Osteocyte (in vitro differentiated cells): ENCODE data around the gene JDP2. TPM values are rescaled to one million over a fixed set of nuclear protein-coding genes. Genes with fewer than 3 reads are reported as not detected.
"Not testable (repeated sequence)": the region's sequence is repeated elsewhere in the genome, so short reads cannot be mapped to it uniquely, and the experiment has no call there.

ENCODE experiments used
- DNase-seq: peaks from one replicate; pipeline ENCODE4 v3.0.0; 2021; ENCODE audit warnings: mixed read lengths; ENCODE audit not compliant: unreplicated experiment; ENCODE audit errors: extremely low spot score
- H3K27ac Mint-ChIP-seq: one replicate; pipeline ENCODE4 v1.8.0; 2021; ENCODE audit warnings: mild to moderate bottlenecking, mixed read lengths; ENCODE audit not compliant: unreplicated experiment
- H3K27me3 Mint-ChIP-seq: one replicate; pipeline ENCODE4 v1.8.0; 2021; ENCODE audit warnings: mixed read lengths; ENCODE audit not compliant: unreplicated experiment
- H3K36me3 Mint-ChIP-seq: one replicate; pipeline ENCODE4 v1.8.0; 2021; ENCODE audit warnings: mixed read lengths; ENCODE audit not compliant: unreplicated experiment
- H3K4me1 Mint-ChIP-seq: one replicate; pipeline ENCODE4 v1.8.0; 2021; ENCODE audit warnings: mixed read lengths; ENCODE audit not compliant: unreplicated experiment
- H3K4me3 Mint-ChIP-seq: one replicate; pipeline ENCODE4 v1.8.0; 2021; ENCODE audit warnings: mild to moderate bottlenecking, moderate library complexity, mixed read lengths; ENCODE audit not compliant: unreplicated experiment
- H3K9me3 Mint-ChIP-seq: one replicate; pipeline ENCODE4 v1.8.0; 2021; ENCODE audit warnings: mixed read lengths; ENCODE audit not compliant: unreplicated experiment
- total RNA-seq: library from RNA; stranded (reverse); gene quantifications from 2 replicates; pipeline ENCODE4 v1.2.1, GENCODE V29; 2021
- TF ChIP-seq, protein P1 (sequence below): fragments of 200-600 bp; sonication (generic); IDR thresholded peaks from 2 replicates; pipeline ENCODE4 v1.5.0; 2021; ENCODE audit warnings: antibody characterized with exemption, mild to moderate bottlenecking, moderate library complexity

JDP2 gene
- total RNA-seq, 1 donor from 2014 or later: 57.1 TPM

DNA sequence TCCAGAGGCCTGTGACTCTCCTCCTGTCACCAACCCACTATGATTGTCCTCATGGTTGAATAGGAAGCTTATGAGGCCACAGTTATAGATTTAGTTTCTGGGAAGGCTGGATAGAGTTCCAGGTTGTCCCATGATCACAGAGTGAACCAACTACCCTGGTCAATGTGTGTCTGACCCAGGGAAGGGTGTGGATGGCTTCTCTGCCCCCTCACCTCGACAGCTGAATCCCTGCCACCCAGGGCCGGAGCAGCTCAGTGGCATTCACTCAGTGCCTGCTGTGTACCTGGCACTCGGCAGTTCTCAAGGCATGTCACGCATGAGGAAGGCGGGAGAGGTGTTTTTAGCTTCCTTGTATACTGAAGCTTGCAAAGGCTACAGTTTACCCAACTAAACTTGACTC lies 43.2 kb downstream of the JDP2 start:
- H3K36me3 Mint-ChIP-seq: peaks cover 60% of the 10 kb centered on the region
- H3K27me3 Mint-ChIP-seq: no peaks in the 10 kb centered on the region
- no peak for DNase-seq
- H3K4me3 Mint-ChIP-seq: no peak overlapping the region
- TF ChIP-seq, protein P1, sequence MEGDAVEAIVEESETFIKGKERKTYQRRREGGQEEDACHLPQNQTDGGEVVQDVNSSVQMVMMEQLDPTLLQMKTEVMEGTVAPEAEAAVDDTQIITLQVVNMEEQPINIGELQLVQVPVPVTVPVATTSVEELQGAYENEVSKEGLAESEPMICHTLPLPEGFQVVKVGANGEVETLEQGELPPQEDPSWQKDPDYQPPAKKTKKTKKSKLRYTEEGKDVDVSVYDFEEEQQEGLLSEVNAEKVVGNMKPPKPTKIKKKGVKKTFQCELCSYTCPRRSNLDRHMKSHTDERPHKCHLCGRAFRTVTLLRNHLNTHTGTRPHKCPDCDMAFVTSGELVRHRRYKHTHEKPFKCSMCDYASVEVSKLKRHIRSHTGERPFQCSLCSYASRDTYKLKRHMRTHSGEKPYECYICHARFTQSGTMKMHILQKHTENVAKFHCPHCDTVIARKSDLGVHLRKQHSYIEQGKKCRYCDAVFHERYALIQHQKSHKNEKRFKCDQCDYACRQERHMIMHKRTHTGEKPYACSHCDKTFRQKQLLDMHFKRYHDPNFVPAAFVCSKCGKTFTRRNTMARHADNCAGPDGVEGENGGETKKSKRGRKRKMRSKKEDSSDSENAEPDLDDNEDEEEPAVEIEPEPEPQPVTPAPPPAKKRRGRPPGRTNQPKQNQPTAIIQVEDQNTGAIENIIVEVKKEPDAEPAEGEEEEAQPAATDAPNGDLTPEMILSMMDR: no peak
- peaks cover 2% of the 10 kb centered on the region for H3K4me1 Mint-ChIP-seq
- H3K27ac Mint-ChIP-seq: no peak overlapping the region
- no peaks in the 10 kb centered on the region for H3K9me3 Mint-ChIP-seq

DNA sequence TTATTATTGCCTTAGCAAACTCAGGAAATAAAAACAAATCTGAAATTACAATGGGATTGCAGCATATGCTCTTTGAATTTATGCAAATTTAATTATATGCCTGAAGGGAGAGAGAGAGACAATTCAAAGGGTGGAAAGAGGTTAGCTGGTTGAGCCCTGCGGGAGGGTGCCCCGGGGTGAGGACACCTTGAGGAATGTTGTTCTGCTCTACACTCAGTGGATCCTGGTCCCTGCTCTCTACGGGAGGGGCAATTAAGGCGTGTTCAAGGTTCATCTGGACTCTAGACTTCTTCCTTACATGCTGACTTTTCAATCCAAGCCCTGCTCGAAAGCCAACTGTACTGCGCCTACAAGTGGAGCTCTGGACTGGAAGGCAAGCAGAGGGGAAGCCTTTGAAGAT lies 46.3 kb downstream of the JDP2 start:
- not testable (repeated sequence) for H3K27me3 Mint-ChIP-seq, H3K4me1 Mint-ChIP-seq, H3K9me3 Mint-ChIP-seq, H3K27ac Mint-ChIP-seq, DNase-seq, H3K4me3 Mint-ChIP-seq
- H3K36me3 Mint-ChIP-seq: peaks cover 50% of the 10 kb centered on the region

DNA sequence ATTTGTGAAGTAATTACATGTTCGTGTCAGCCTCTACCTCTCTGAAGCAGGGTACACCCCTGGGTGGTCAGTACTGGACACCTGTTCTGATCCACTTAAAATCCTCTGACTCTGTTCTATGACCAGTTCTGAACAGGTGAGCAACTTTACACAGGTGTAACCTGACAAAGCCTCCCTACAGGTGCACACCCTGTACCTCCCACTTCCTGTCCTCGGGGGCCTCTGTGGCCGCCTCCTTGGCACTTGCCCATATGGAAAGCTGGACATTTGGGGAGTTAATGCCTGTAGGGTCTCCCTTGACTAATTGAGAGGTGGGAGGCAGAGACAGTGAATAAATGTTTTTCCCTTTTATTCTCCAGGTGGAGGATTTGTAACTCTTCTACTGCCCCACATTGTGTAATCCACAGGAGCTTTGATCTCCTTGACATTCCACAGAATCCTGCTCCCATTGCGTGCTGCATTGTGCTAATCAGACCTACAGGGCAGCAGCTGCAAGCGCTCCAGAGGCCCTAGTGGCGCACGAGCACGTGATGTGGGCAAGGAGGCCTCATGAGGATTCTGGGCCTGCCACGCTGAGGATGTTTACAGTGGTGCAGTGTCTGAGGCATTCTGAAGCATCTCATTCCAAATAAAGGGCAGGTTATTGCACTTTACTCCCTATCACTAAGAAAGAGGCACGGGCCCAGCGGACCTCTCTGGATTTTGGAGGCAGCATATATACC lies 48.6 kb downstream of the JDP2 start:
- Mint-ChIP-seq H3K4me3 (no peak overlapping the region), H3K27me3 (peaks cover 11% of the 10 kb centered on the region), H3K27ac (no peak overlapping the region), H3K36me3 (peaks cover 37% of the 10 kb centered on the region), H3K9me3 (no peaks in the 10 kb centered on the region), H3K4me1 (no peaks in the 10 kb centered on the region)
- TF ChIP-seq, protein P1: no peak
- DNase-seq: no peak

DNA sequence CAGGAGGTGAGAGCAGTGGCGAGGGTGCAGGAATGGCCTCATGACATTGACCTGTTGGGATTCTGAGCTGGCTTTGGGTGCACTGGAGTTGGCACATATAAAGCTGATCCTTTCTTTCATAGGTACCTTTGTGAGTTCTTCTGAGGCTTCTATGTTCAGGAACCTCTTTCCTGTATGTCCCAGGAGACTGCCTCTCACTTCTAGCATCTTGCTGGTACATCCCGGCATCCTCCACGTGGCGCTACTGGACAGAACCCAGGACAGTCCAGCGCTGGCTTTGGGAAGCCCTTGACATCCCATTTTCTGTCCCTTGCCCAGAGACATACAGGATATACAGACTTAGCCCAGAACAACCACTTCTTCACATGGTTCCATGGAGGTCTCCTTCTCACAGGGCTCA lies 50.1 kb downstream of the JDP2 start:
- Mint-ChIP-seq H3K9me3 (no peaks in the 10 kb centered on the region), H3K27ac (no peak overlapping the region), H3K4me3 (no peak overlapping the region), H3K4me1 (no peaks in the 10 kb centered on the region), H3K36me3 (peaks cover 25% of the 10 kb centered on the region), H3K27me3 (peaks cover 12% of the 10 kb centered on the region)
- TF ChIP-seq, protein P1: no peak
- no peak for DNase-seq

DNA sequence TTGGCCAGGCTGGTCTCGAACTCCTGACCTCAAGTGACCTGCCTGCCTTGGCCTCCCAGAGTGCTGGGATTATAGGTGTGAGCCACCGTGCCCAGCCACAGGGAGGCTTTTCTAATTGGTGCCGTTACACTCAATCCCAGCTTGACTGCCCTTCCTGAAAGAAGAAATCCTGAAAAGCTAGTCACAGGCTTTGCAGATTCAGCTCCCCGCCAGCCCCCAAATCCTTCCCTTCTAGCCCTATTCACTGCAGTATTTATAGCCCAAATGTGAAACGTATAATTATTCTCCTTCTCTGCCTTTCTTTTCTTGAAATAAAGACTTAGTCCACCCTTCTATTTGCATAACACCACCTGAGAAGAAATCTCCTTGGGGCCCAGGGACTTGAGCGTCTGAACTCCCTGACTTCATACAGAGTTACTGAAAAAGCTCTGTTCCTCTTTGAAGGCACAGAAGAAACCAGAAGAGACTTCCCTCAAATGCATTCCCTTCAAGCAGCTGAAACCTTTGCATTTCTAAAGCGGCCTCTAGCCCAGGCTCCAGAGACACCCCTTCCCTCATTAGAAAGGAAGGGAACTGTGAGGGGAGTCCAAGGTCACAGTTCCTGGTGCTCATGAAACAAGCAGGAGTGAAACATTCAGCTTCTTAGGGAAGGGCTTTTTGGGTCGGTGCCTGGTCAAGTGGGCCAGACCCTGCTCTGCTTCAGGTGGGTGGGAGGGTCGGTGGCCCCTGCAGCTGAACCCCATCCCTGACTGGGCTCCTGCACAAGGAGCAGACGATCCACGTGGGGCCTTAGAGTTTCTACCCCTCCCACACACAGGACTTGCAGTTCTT lies 52.2 kb downstream of the JDP2 start:
- Mint-ChIP-seq H3K27ac (no peak overlapping the region), H3K4me1 (no peaks in the 10 kb centered on the region), H3K27me3 (peaks cover 22% of the 10 kb centered on the region), H3K4me3 (no peak overlapping the region), H3K9me3 (no peaks in the 10 kb centered on the region), H3K36me3 (peaks cover 9% of the 10 kb centered on the region)
- TF ChIP-seq, protein P1: no peak
- no peak for DNase-seq
